HepG2 (cell line): Measurements from ENCODE around the gene RPEL1. TPM values are rescaled to one million over a fixed set of nuclear protein-coding genes. Genes with fewer than 3 reads are reported as not detected.

ENCODE experiments used
- ARNT2 ChIP-seq: sonication (generic); formaldehyde crosslinking; IDR thresholded peaks from 2 replicates; pipeline ENCODE4 v1.8.0; 2022; ENCODE audit warnings: mild to moderate bottlenecking, low read depth, missing genetic modification reagents, moderate library complexity
- CEBPB ChIP-seq: IDR thresholded peaks from 2 replicates; pipeline ENCODE4 v1.6.1; 2011; ENCODE audit warnings: low read depth, low read length, improper control_type of control experiment, borderline replicate concordance
- CHCHD3 ChIP-seq: sonication (generic); formaldehyde crosslinking; IDR thresholded peaks from 2 replicates; pipeline ENCODE4 v1.8.0; 2022; ENCODE audit warnings: mild to moderate bottlenecking, missing genetic modification reagents, moderate library complexity
- ELF3 ChIP-seq: IDR thresholded peaks from 2 replicates; pipeline ENCODE4 v1.6.1; 2016; ENCODE audit warnings: missing genetic modification reagents, missing compliant biosample characterization
- FIP1L1 ChIP-seq: fragments of 200-400 bp; formaldehyde crosslinking; IDR thresholded peaks from 2 replicates; pipeline ENCODE4 v1.6.1; 2018; ENCODE audit warnings: low read depth, mild to moderate bottlenecking, low read length, moderate library complexity, borderline replicate concordance; ENCODE audit not compliant: insufficient read depth
- ISX ChIP-seq: sonication (generic); formaldehyde crosslinking; conservative IDR thresholded peaks from 2 replicates; pipeline ENCODE4 v1.5.0; 2020; ENCODE audit warnings: missing genetic modification reagents
- MED8 ChIP-seq: sonication (generic); formaldehyde crosslinking; IDR thresholded peaks from 2 replicates; pipeline ENCODE4 v1.8.1; 2023; ENCODE audit warnings: mild to moderate bottlenecking, missing genetic modification reagents; ENCODE audit not compliant: insufficient replicate concordance
- PRPF4 ChIP-seq: fragments of 200-400 bp; formaldehyde crosslinking; IDR thresholded peaks from 2 replicates; pipeline ENCODE4 v1.6.1; 2016; ENCODE audit warnings: low read length, low read depth; ENCODE audit not compliant: poor library complexity, severe bottlenecking
- SIN3A ChIP-seq: IDR thresholded peaks from 2 replicates; pipeline ENCODE4 v1.6.1; 2011; ENCODE audit warnings: low read depth, mild to moderate bottlenecking, control low read depth, low read length, borderline replicate concordance
- SIX1 ChIP-seq: sonication (generic); formaldehyde crosslinking; IDR thresholded peaks from 2 replicates; pipeline ENCODE4 v1.4.0; 2020; ENCODE audit warnings: missing genetic modification reagents, borderline replicate concordance
- ZFP36L2 ChIP-seq: sonication (generic); formaldehyde crosslinking; IDR thresholded peaks from 2 replicates; pipeline ENCODE4 v1.4.0; 2020; ENCODE audit warnings: missing genetic modification reagents
- ZNF138 ChIP-seq: sonication (generic); formaldehyde crosslinking; IDR thresholded peaks from 2 replicates; pipeline ENCODE4 v1.5.0; 2020; ENCODE audit warnings: mild to moderate bottlenecking, low read depth, missing genetic modification reagents
- ZNF556 ChIP-seq: sonication (generic); formaldehyde crosslinking; IDR thresholded peaks from 2 replicates; pipeline ENCODE4 v1.4.0; 2020; ENCODE audit warnings: mild to moderate bottlenecking, missing genetic modification reagents, borderline replicate concordance
- ZNF598 ChIP-seq: sonication (generic); formaldehyde crosslinking; IDR thresholded peaks from 2 replicates; pipeline ENCODE4 v1.5.1; 2020; ENCODE audit warnings: mild to moderate bottlenecking, missing genetic modification reagents, borderline replicate concordance
- polyA plus RNA-seq, 8 experiments: library from polyadenylated mRNA; depleted of rRNA in 3 of 8; stranded (reverse) in 7 of 8; unstranded in 1 of 8; fragments of >200 nt; fragmentation: Illumina TruSeq in 4 of 8; extraction: Trizol in 4 of 8; gene quantifications; 2 replicates each; pipeline versions ENCODE4 v1.2.1 to v1.2.3, GENCODE V29; 2011 to 2016; ENCODE audit warnings: low read depth in 4 of 8, missing spikeins in 1 of 8, mixed read lengths in 1 of 8; ENCODE audit not compliant: insufficient read depth in 1 of 8
- total RNA-seq, 5 experiments: library from RNA; depleted of rRNA; stranded (reverse); fragments of >200 nt; fragmentation: Illumina TruSeq; extraction: Trizol; gene quantifications; 2 replicates each; pipeline ENCODE4 v1.2.3, GENCODE V29; 2016; ENCODE audit warnings: low read depth in 1 of 5
- TF ChIP-seq, protein P1 (sequence below): sonication (generic); formaldehyde crosslinking; IDR thresholded peaks from 2 replicates; pipeline ENCODE4 v1.4.0; 2020; ENCODE audit warnings: missing genetic modification reagents, low read depth, mild to moderate bottlenecking, borderline replicate concordance
- TF ChIP-seq, protein P2 (sequence below): sonication (generic); formaldehyde crosslinking; conservative IDR thresholded peaks from 2 replicates; pipeline ENCODE4 v1.8.0; 2022; ENCODE audit warnings: missing genetic modification reagents
- TF ChIP-seq, protein P3 (sequence below): sonication (generic); formaldehyde crosslinking; IDR thresholded peaks from 2 replicates; pipeline ENCODE4 v1.4.0; 2020; ENCODE audit warnings: missing genetic modification reagents
- TF ChIP-seq, protein P4 (sequence below): sonication (generic); formaldehyde crosslinking; IDR thresholded peaks from 2 replicates; pipeline ENCODE4 v1.5.1; 2020; ENCODE audit warnings: mild to moderate bottlenecking, missing genetic modification reagents, moderate library complexity

The RPEL1 gene
- total and polyA plus RNA-seq, 2 of the 13 experiments (the other 11 are each of a cell fraction or from before 2014, with no cell fraction given): 0.04 to 0.07 TPM

DNA sequence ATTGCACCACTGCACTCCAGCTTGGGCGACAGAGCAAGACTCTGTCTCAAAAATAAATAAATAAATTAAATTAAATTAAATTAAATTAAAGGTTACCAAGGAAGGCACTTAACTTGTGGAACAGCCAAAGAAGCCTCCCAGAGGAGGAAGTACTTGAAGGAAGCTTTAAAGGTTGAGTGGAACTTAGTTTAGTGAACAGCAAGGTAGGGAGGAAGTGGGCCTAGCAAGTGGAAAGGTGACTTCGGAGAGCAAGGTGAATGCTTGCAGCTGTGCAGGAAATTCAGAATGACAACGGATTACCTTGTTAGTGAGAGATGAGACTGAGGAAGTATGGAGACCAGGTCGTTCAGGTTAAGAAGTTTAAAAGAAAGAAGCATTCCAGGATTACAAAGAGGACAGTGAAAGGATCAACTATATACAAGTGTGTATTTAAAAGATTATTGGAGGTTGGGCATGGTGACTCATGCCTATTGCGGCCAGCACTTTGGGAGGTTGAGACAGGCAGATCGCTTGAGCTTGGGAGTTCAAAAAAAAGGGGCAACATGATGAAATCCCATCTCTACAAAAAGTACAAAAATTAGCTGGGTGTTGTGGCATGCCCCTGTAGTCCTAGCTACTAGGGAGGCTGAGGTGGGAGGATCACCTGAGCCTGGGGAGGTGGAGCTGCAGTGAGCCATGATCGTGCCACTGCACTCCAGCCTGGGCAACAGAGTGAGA lies 12.8 kb upstream of the RPEL1 start (continued):
- TF ChIP-seq, protein P1, sequence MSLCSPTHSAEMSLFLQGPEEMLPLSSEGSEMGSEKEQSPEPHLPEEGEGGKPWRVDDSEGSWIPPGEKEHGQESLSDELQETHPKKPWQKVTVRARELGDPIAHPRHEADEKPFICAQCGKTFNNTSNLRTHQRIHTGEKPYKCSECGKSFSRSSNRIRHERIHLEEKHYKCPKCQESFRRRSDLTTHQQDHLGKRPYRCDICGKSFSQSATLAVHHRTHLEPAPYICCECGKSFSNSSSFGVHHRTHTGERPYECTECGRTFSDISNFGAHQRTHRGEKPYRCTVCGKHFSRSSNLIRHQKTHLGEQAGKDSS (CRISPR knock-in tag): no peak
- TF ChIP-seq SIX1 (no peak), ZNF138 (CRISPR knock-in tag) (no peak), MED8 (CRISPR knock-in tag) (no peak), ZFP36L2 (CRISPR knock-in tag) (no peak), ISX (CRISPR knock-in tag) (no peak), SIN3A (no peak), ARNT2 (CRISPR knock-in tag) (no peak), PRPF4 (no peak), ZNF598 (no peak), ZNF556 (CRISPR knock-in tag) (no peak), ELF3 (CRISPR knock-in tag) (peak; percentile 33; the same call in 1 of the 2 replicates), FIP1L1 (no peak), CEBPB (peak; percentile 27; the same call in 1 of the 2 replicates), CHCHD3 (no peak)
- TF ChIP-seq, protein P2, sequence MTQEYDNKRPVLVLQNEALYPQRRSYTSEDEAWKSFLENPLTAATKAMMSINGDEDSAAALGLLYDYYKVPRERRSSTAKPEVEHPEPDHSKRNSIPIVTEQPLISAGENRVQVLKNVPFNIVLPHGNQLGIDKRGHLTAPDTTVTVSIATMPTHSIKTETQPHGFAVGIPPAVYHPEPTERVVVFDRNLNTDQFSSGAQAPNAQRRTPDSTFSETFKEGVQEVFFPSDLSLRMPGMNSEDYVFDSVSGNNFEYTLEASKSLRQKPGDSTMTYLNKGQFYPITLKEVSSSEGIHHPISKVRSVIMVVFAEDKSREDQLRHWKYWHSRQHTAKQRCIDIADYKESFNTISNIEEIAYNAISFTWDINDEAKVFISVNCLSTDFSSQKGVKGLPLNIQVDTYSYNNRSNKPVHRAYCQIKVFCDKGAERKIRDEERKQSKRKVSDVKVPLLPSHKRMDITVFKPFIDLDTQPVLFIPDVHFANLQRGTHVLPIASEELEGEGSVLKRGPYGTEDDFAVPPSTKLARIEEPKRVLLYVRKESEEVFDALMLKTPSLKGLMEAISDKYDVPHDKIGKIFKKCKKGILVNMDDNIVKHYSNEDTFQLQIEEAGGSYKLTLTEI (CRISPR knock-in tag): no peak
- TF ChIP-seq, protein P3, sequence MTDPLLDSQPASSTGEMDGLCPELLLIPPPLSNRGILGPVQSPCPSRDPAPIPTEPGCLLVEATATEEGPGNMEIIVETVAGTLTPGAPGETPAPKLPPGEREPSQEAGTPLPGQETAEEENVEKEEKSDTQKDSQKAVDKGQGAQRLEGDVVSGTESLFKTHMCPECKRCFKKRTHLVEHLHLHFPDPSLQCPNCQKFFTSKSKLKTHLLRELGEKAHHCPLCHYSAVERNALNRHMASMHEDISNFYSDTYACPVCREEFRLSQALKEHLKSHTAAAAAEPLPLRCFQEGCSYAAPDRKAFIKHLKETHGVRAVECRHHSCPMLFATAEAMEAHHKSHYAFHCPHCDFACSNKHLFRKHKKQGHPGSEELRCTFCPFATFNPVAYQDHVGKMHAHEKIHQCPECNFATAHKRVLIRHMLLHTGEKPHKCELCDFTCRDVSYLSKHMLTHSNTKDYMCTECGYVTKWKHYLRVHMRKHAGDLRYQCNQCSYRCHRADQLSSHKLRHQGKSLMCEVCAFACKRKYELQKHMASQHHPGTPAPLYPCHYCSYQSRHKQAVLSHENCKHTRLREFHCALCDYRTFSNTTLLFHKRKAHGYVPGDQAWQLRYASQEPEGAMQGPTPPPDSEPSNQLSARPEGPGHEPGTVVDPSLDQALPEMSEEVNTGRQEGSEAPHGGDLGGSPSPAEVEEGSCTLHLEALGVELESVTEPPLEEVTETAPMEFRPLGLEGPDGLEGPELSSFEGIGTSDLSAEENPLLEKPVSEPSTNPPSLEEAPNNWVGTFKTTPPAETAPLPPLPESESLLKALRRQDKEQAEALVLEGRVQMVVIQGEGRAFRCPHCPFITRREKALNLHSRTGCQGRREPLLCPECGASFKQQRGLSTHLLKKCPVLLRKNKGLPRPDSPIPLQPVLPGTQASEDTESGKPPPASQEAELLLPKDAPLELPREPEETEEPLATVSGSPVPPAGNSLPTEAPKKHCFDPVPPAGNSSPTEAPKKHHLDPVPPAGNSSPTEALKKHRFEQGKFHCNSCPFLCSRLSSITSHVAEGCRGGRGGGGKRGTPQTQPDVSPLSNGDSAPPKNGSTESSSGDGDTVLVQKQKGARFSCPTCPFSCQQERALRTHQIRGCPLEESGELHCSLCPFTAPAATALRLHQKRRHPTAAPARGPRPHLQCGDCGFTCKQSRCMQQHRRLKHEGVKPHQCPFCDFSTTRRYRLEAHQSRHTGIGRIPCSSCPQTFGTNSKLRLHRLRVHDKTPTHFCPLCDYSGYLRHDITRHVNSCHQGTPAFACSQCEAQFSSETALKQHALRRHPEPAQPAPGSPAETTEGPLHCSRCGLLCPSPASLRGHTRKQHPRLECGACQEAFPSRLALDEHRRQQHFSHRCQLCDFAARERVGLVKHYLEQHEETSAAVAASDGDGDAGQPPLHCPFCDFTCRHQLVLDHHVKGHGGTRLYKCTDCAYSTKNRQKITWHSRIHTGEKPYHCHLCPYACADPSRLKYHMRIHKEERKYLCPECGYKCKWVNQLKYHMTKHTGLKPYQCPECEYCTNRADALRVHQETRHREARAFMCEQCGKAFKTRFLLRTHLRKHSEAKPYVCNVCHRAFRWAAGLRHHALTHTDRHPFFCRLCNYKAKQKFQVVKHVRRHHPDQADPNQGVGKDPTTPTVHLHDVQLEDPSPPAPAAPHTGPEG (CRISPR knock-in tag): no peak
- TF ChIP-seq, protein P4, sequence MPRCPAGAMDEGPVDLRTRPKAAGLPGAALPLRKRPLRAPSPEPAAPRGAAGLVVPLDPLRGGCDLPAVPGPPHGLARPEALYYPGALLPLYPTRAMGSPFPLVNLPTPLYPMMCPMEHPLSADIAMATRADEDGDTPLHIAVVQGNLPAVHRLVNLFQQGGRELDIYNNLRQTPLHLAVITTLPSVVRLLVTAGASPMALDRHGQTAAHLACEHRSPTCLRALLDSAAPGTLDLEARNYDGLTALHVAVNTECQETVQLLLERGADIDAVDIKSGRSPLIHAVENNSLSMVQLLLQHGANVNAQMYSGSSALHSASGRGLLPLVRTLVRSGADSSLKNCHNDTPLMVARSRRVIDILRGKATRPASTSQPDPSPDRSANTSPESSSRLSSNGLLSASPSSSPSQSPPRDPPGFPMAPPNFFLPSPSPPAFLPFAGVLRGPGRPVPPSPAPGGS (CRISPR knock-in tag): no peak
